ENCODE measurements around the gene CEBPG. TPM values are rescaled to one million over a fixed set of nuclear protein-coding genes. Genes with fewer than 3 reads are reported as not detected.
A peak's percentile ranks its signal among the peaks of the same experiment; 100 is the strongest.

CEBPG gene
- polyA plus RNA-seq, 6 donors from 2014 or later = 7.1 to 12.0 (median 9.9) TPM

- H3K4me1 Mint-ChIP-seq = no peaks in the 10 kb centered on the region
- H3K4me3 Mint-ChIP-seq = no peak overlapping the region
- ATAC-seq (ENCODE audit: low read depth in 2 of 2) (no peak), DNase-seq (no peak)
- H3K9me3 Mint-ChIP-seq = peaks cover 0 to 4% (median 0%) of the 10 kb centered on the region in 7 donors
- no peaks in the 10 kb centered on the region for H3K36me3 Mint-ChIP-seq
- H3K27ac Mint-ChIP-seq = no peak overlapping the region
- H3K27me3 Mint-ChIP-seq = peaks cover 38 to 83% (median 65%) of the 10 kb centered on the region in 3 donors
Measured at GRCh38 chr19:33343859-33344572, 29.5 kb upstream of the CEBPG start.

- H3K9me3 Mint-ChIP-seq = peaks cover 0 to 4% (median 0%) of the 10 kb centered on the region in 7 donors
- no peak overlapping the region for H3K4me3 Mint-ChIP-seq
- no peaks in the 10 kb centered on the region for H3K36me3 Mint-ChIP-seq
- no peaks in the 10 kb centered on the region for H3K4me1 Mint-ChIP-seq
- H3K27ac Mint-ChIP-seq = no peak overlapping the region
- DNase-seq (no peak), ATAC-seq (ENCODE audit: low read depth in 2 of 2) (no peak)
- peaks cover 38 to 83% (median 65%) of the 10 kb centered on the region in 3 donors for H3K27me3 Mint-ChIP-seq
Measured at GRCh38 chr19:33344573-33344925, 29.0 kb upstream of the CEBPG start.

- peaks cover 38 to 87% (median 70%) of the 10 kb centered on the region in 3 donors for H3K27me3 Mint-ChIP-seq
- ATAC-seq (ENCODE audit: low read depth in 2 of 2) = no peak
- no peaks in the 10 kb centered on the region for H3K4me1 Mint-ChIP-seq
- DNase-seq = no peak
- H3K27ac Mint-ChIP-seq = no peak overlapping the region
- H3K9me3 Mint-ChIP-seq = peaks cover 0 to 4% (median 0%) of the 10 kb centered on the region in 7 donors
- H3K36me3 Mint-ChIP-seq = no peaks in the 10 kb centered on the region
- no peak overlapping the region for H3K4me3 Mint-ChIP-seq
Measured at GRCh38 chr19:33345163-33345562, 28.3 kb upstream of the CEBPG start.

GRCh38 chr19:33346665-33347064, 26.8 kb upstream of the CEBPG start:
- DNase-seq (no peak), ATAC-seq (ENCODE audit: low read depth in 2 of 2) (no peak)
- Mint-ChIP-seq H3K9me3 (peaks cover 0 to 9% (median 1%) of the 10 kb centered on the region in 7 donors), H3K4me1 (no peaks in the 10 kb centered on the region), H3K27ac (no peak overlapping the region), H3K4me3 (no peak overlapping the region), H3K27me3 (peaks cover 34 to 86% (median 64%) of the 10 kb centered on the region in 3 donors), H3K36me3 (peaks cover 0 to 7% of the 10 kb centered on the region in 2 donors)

GRCh38 chr19:33347300-33347699, 26.2 kb upstream of the CEBPG start:
- peaks cover 35 to 80% (median 58%) of the 10 kb centered on the region in 3 donors for H3K27me3 Mint-ChIP-seq
- ATAC-seq (ENCODE audit: low read depth in 2 of 2) (no peak), DNase-seq (no peak)
- H3K9me3 Mint-ChIP-seq = peaks cover 0 to 9% (median 1%) of the 10 kb centered on the region in 7 donors
- H3K4me1 Mint-ChIP-seq = no peaks in the 10 kb centered on the region
- no peak overlapping the region for H3K4me3 Mint-ChIP-seq
- no peak overlapping the region for H3K27ac Mint-ChIP-seq
- H3K36me3 Mint-ChIP-seq = peaks cover 0 to 7% of the 10 kb centered on the region in 2 donors

- DNase-seq = no peak
Measured at GRCh38 chr19:33348301-33349010, 25.1 kb upstream of the CEBPG start.

GRCh38 chr19:33349319-33350289, 23.9 kb upstream of the CEBPG start:
- peaks cover 17 to 58% (median 45%) of the 10 kb centered on the region in 3 donors for H3K27me3 Mint-ChIP-seq
- H3K9me3 Mint-ChIP-seq = peaks cover 0 to 9% (median 2%) of the 10 kb centered on the region in 7 donors
- peaks cover 0 to 7% of the 10 kb centered on the region in 2 donors for H3K36me3 Mint-ChIP-seq
- no peaks in the 10 kb centered on the region for H3K4me1 Mint-ChIP-seq
- no peak for DNase-seq
- H3K27ac Mint-ChIP-seq = no peak overlapping the region
- no peak for ATAC-seq (ENCODE audit: low read depth in 2 of 2)
- H3K4me3 Mint-ChIP-seq = no peak overlapping the region

More at GRCh38 chr19:33348301-33349010, 25.1 kb upstream of the CEBPG start:
- peaks cover 23 to 68% (median 48%) of the 10 kb centered on the region in 3 donors for H3K27me3 Mint-ChIP-seq
- no peaks in the 10 kb centered on the region for H3K4me1 Mint-ChIP-seq
- ATAC-seq (ENCODE audit: low read depth in 2 of 2) = no peak
- no peak overlapping the region for H3K27ac Mint-ChIP-seq
- H3K36me3 Mint-ChIP-seq = peaks cover 0 to 7% of the 10 kb centered on the region in 2 donors
- H3K9me3 Mint-ChIP-seq = peaks cover 0 to 9% (median 1%) of the 10 kb centered on the region in 7 donors
- no peak overlapping the region for H3K4me3 Mint-ChIP-seq

- Mint-ChIP-seq H3K27ac (peak overlapping the region in 1 of 6 donors; percentile 38), H3K4me3 (no peak overlapping the region), H3K4me1 (no peaks in the 10 kb centered on the region), H3K27me3 (peaks cover 14 to 54% (median 36%) of the 10 kb centered on the region in 3 donors), H3K36me3 (peaks cover 0 to 9% of the 10 kb centered on the region in 2 donors), H3K9me3 (peaks cover 6 to 11% (median 7%) of the 10 kb centered on the region in 7 donors)
- ATAC-seq (ENCODE audit: low read depth in 2 of 2) (no peak), DNase-seq (no peak)
Measured at GRCh38 chr19:33350538-33351309, 22.8 kb upstream of the CEBPG start.

- Mint-ChIP-seq H3K4me1 (no peaks in the 10 kb centered on the region), H3K9me3 (peaks cover 9 to 16% (median 13%) of the 10 kb centered on the region in 7 donors), H3K27me3 (peaks cover 13 to 38% (median 35%) of the 10 kb centered on the region in 3 donors), H3K36me3 (peaks cover 0 to 13% of the 10 kb centered on the region in 2 donors), H3K27ac (no peak overlapping the region), H3K4me3 (no peak overlapping the region)
- ATAC-seq (ENCODE audit: low read depth in 2 of 2) = no peak
- DNase-seq = no peak
Measured at GRCh38 chr19:33355535-33355934, 18.0 kb upstream of the CEBPG start.

GRCh38 chr19:33357556-33357955, 16.0 kb upstream of the CEBPG start:
- Mint-ChIP-seq H3K36me3 (peaks cover 0 to 8% of the 10 kb centered on the region in 2 donors), H3K27ac (no peak overlapping the region), H3K4me1 (no peaks in the 10 kb centered on the region), H3K9me3 (peaks cover 7 to 13% (median 11%) of the 10 kb centered on the region in 7 donors), H3K4me3 (no peak overlapping the region), H3K27me3 (peaks cover 14 to 42% (median 32%) of the 10 kb centered on the region in 3 donors)
- ATAC-seq (ENCODE audit: low read depth in 2 of 2) = no peak
- no peak for DNase-seq

GRCh38 chr19:33358408-33358807, 15.1 kb upstream of the CEBPG start:
- H3K9me3 Mint-ChIP-seq = peaks cover 7 to 13% (median 11%) of the 10 kb centered on the region in 7 donors

GRCh38 chr19:33359581-33359980, 13.9 kb upstream of the CEBPG start:
- Mint-ChIP-seq H3K4me3 (no peak overlapping the region), H3K27ac (peak overlapping the region in 1 of 6 donors; percentile 35), H3K4me1 (no peaks in the 10 kb centered on the region), H3K9me3 (peaks cover 7 to 13% (median 11%) of the 10 kb centered on the region in 7 donors), H3K36me3 (peaks cover 0 to 8% of the 10 kb centered on the region in 2 donors), H3K27me3 (peaks cover 22 to 55% (median 40%) of the 10 kb centered on the region in 3 donors)
- no peak for ATAC-seq (ENCODE audit: low read depth in 2 of 2)
- no peak for DNase-seq

More at GRCh38 chr19:33358408-33358807, 15.1 kb upstream of the CEBPG start:
- peaks cover 0 to 8% of the 10 kb centered on the region in 2 donors for H3K36me3 Mint-ChIP-seq
- H3K4me1 Mint-ChIP-seq = no peaks in the 10 kb centered on the region
- H3K27ac Mint-ChIP-seq = no peak overlapping the region
- DNase-seq (no peak), ATAC-seq (ENCODE audit: low read depth in 2 of 2) (no peak)
- H3K27me3 Mint-ChIP-seq = peaks cover 16 to 45% (median 34%) of the 10 kb centered on the region in 3 donors
- no peak overlapping the region for H3K4me3 Mint-ChIP-seq

Data from naive B cell (primary cell).